Activated CD8-positive, alpha-beta T cell treated with anti-CD3 and anti-CD28 coated beads for 36 hours (primary cell): Measurements from ENCODE around the gene CAMP. TPM values are rescaled to one million over a fixed set of nuclear protein-coding genes. Genes with fewer than 3 reads are reported as not detected.
"Not testable (repeated sequence)": the region's sequence is repeated elsewhere in the genome, so short reads cannot be mapped to it uniquely, and the experiment has no call there.

Experiments used
- ATAC-seq: fragments of 200-7000 bp; cut with Tn5 transposase; one replicate; pipeline ENCODE4 v1.10.0; 2021; ENCODE audit warnings: mild to moderate bottlenecking, moderate library complexity
- CTCF ChIA-PET: fragments of 350-600 bp; sonication (Branson Sonifier 250); formaldehyde crosslinking; loops from one replicate; lab custom pipeline; 2021; ENCODE audit warnings: antibody characterized with exemption; lab: Charles Lee
- POLR2A ChIA-PET: fragments of 350-600 bp; sonication (Branson Sonifier 250); formaldehyde crosslinking; loops from one replicate; lab custom pipeline; 2021; ENCODE audit warnings: antibody characterized with exemption; lab: Charles Lee
- DNase-seq: peaks from one replicate; pipeline ENCODE4 v3.0.0-alpha.2; 2020
- H3K27ac Mint-ChIP-seq: one replicate; pipeline ENCODE4 v1.8.0; 2021; ENCODE audit warnings: mild to moderate bottlenecking, mixed read lengths
- H3K27me3 Mint-ChIP-seq: one replicate; pipeline ENCODE4 v1.8.0; 2021; ENCODE audit warnings: mixed read lengths
- H3K36me3 Mint-ChIP-seq: one replicate; pipeline ENCODE4 v1.8.0; 2021; ENCODE audit warnings: low read depth, mixed read lengths
- H3K4me1 Mint-ChIP-seq: one replicate; pipeline ENCODE4 v1.8.0; 2021; ENCODE audit warnings: low read depth, mixed read lengths
- H3K4me3 Mint-ChIP-seq: one replicate; pipeline ENCODE4 v1.8.0; 2021; ENCODE audit warnings: mild to moderate bottlenecking, moderate library complexity, mixed read lengths
- H3K9me3 Mint-ChIP-seq: one replicate; pipeline ENCODE4 v1.8.0; 2021; ENCODE audit warnings: mixed read lengths
- intact Hi-C: fragments of 100-400 bp; cut with micrococcal nuclease; formaldehyde crosslinking; loops from one replicate; pipeline ENCODE4 v1.10.0; 2022
- total RNA-seq, 2 experiments: library from RNA; stranded (reverse); gene quantifications; one replicate each; pipeline ENCODE4 v1.2.3, GENCODE V29; 2021
- TF ChIP-seq, protein P1 (sequence below): fragments of 200-600 bp; IDR thresholded peaks from one replicate; pipeline ENCODE4 v1.8.0; 2022; ENCODE audit warnings: antibody characterized with exemption, mild to moderate bottlenecking

Gene CAMP
- total RNA-seq, 2 experiments from 2014 or later: not detected

DNA sequence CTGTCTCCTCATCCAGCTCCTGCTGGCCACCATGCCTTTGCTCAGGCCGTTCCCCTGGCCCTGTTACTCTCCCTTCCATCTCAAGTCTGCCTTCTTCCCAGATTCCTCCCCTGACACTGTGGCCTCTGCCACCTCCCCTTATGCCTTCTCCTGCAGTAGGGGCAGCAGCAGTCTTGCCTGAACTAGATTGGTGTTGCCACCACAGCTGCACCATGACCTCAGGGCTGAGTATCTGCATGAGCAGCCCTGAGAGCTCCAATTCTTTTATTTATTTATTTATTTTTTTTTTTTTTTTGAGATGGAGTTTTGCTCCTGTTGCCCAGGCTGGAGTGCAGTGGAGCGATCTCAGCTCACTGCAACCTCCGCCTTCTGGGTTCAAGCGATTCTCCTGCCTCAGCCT, 13.8 kb upstream of the CAMP start:
- no peak overlapping the region for H3K4me3 Mint-ChIP-seq
- H3K4me1 Mint-ChIP-seq: no peaks in the 10 kb centered on the region
- ChIA-PET CTCF (interaction anchor here (0.6 to 1.4 kb wide), 2 partner anchors 34 to 227 kb away, joined by 3 read pairs; no protein-coding TSS in a partner anchor), POLR2A (no interaction called here)
- no peaks in the 10 kb centered on the region for H3K36me3 Mint-ChIP-seq
- ATAC-seq (no peak), DNase-seq (no peak)
- TF ChIP-seq, protein P1, sequence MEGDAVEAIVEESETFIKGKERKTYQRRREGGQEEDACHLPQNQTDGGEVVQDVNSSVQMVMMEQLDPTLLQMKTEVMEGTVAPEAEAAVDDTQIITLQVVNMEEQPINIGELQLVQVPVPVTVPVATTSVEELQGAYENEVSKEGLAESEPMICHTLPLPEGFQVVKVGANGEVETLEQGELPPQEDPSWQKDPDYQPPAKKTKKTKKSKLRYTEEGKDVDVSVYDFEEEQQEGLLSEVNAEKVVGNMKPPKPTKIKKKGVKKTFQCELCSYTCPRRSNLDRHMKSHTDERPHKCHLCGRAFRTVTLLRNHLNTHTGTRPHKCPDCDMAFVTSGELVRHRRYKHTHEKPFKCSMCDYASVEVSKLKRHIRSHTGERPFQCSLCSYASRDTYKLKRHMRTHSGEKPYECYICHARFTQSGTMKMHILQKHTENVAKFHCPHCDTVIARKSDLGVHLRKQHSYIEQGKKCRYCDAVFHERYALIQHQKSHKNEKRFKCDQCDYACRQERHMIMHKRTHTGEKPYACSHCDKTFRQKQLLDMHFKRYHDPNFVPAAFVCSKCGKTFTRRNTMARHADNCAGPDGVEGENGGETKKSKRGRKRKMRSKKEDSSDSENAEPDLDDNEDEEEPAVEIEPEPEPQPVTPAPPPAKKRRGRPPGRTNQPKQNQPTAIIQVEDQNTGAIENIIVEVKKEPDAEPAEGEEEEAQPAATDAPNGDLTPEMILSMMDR: no peak
- H3K9me3 Mint-ChIP-seq: no peaks in the 10 kb centered on the region
- no peaks in the 10 kb centered on the region for H3K27me3 Mint-ChIP-seq
- no peak overlapping the region for H3K27ac Mint-ChIP-seq
- intact Hi-C loops: no loop called here

DNA sequence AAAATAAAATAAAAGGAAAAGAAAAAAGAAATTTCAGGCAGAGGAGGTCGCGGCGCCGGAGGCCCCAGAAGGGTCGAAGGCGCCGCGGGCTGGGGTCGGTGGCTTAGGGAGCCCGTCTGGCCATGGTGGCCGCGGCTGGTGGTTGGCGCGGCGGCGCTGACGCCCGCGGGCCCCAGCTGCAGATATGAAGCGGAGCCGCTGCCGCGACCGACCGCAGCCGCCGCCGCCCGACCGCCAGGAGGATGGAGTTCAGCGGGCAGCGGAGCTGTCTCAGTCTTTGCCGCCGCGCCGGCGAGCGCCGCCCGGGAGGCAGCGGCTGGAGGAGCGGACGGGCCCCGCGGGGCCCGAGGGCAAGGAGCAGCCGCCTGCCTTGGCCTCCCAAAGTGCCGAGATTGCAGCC, 12.8 kb upstream of the CAMP start:
- CTCF ChIA-PET, H3K27me3 Mint-ChIP-seq, H3K27ac Mint-ChIP-seq, intact Hi-C loops, H3K4me1 Mint-ChIP-seq, H3K9me3 Mint-ChIP-seq, H3K4me3 Mint-ChIP-seq, POLR2A ChIA-PET, ATAC-seq, H3K36me3 Mint-ChIP-seq, DNase-seq: not testable (repeated sequence)

DNA sequence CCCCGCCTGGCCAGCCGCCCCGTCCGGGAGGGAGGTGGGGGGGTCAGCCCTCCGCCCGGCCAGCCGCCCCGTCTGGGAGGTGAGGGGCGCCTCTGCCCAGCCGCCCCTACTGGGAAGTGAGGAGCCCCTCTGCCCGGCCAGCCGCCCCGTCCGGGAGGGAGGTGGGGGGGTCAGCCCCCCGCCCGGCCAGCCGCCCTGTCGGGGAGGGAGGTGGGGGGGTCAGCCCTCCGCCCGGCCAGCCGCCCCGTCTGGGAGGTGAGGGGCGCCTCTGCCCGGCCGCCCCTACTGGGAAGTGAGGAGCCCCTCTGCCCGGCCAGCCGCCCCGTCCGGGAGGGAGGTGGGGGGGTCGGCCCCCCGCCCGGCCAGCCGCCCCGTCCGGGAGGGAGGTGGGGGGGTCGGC, 11.5 kb upstream of the CAMP start:
- POLR2A ChIA-PET, H3K27ac Mint-ChIP-seq, CTCF ChIA-PET, ATAC-seq, intact Hi-C loops, H3K36me3 Mint-ChIP-seq, H3K4me1 Mint-ChIP-seq, H3K27me3 Mint-ChIP-seq, H3K4me3 Mint-ChIP-seq, H3K9me3 Mint-ChIP-seq, DNase-seq: not testable (repeated sequence)

DNA sequence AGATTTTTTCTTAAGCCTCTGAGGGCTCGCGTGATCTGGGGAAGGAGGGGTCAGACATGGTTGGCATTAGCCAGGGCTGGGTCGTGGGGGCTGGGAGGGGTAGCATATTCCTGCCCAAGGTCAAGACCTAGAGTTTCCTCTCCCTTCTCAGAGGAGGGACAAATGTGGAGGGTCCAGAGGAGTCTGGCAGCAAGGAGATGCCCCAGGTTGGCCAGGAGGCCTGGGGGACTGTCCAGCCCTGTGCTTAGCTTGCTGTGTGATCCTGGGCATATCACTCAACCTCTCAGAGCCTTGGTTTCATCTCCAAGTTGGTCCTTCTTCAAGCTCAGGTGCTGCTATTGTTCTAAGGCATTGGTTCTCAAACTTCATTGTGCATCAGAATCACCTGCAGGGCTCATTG, 9.1 kb upstream of the CAMP start:
- DNase-seq (no peak), ATAC-seq (no peak)
- ChIA-PET POLR2A (no interaction called here), CTCF (no interaction called here)
- H3K4me1 Mint-ChIP-seq: no peaks in the 10 kb centered on the region
- no peaks in the 10 kb centered on the region for H3K9me3 Mint-ChIP-seq
- no peak overlapping the region for H3K27ac Mint-ChIP-seq
- TF ChIP-seq, protein P1: no peak
- H3K4me3 Mint-ChIP-seq: no peak overlapping the region
- H3K36me3 Mint-ChIP-seq: no peaks in the 10 kb centered on the region
- no peaks in the 10 kb centered on the region for H3K27me3 Mint-ChIP-seq
- intact Hi-C loops: no loop called here

DNA sequence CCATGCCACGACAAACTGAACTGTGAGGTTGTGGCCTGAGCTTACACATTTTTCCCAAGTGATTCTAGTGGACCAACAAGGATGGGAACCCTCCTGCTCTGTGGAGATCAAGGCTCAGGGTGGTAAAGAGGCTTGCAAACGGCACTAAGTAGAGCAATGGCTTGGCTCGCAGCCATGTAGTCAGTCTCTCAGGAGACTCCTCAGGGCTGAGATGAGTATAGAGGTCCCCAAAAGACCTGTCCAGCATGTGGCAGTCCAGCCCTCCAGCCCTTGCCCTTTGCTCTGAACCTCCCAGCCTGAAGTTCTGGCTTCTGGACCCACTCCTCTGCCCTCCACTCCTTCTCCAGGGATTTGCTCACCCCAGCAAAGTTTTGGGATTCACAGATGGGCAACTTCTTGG, 8.3 kb upstream of the CAMP start:
- TF ChIP-seq, protein P1: no peak
- DNase-seq: no peak
- Mint-ChIP-seq H3K27me3 (no peaks in the 10 kb centered on the region), H3K36me3 (no peaks in the 10 kb centered on the region), H3K27ac (no peak overlapping the region), H3K4me1 (no peaks in the 10 kb centered on the region), H3K9me3 (no peaks in the 10 kb centered on the region), H3K4me3 (no peak overlapping the region)
- CTCF ChIA-PET: no interaction called here
- POLR2A ChIA-PET: no interaction called here
- no peak for ATAC-seq
- intact Hi-C loops: no loop called here

DNA sequence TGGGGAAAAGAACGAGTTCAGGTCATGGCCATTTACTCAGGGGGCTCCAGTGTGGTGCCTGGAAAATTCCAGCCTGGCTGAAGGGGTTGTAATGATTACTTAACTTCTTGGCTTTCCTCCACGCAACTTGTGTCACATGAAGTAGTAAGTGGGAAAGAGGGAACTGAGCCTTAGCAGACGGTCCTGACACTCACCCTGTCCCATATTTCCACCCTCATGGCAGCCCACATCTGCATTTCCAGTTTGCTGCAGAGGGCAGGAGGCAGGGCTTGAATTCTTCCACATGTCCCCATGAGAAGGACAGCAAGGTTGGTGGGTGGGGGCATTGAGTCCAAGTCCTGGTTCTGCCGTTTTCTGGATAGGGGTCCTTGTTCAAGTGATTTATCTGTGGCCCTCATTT, 7.8 kb upstream of the CAMP start:
- ChIA-PET POLR2A (interaction anchor here (1.5 kb wide), 1 partner anchor 11 kb away, joined by 3 read pairs; no protein-coding TSS in a partner anchor), CTCF (no interaction called here)
- no peak overlapping the region for H3K27ac Mint-ChIP-seq
- H3K27me3 Mint-ChIP-seq: no peaks in the 10 kb centered on the region
- no peaks in the 10 kb centered on the region for H3K4me1 Mint-ChIP-seq
- TF ChIP-seq, protein P1: no peak
- no peaks in the 10 kb centered on the region for H3K9me3 Mint-ChIP-seq
- ATAC-seq (no peak), DNase-seq (no peak)
- no peak overlapping the region for H3K4me3 Mint-ChIP-seq
- intact Hi-C loops: no loop called here
- H3K36me3 Mint-ChIP-seq: no peaks in the 10 kb centered on the region
